Pancreas (tissue), 10 donors: Measurements from ENCODE around the gene BCAS1. TPM values are rescaled to one million over a fixed set of nuclear protein-coding genes. Genes with fewer than 3 reads are reported as not detected.

ENCODE experiments used
- ATAC-seq, 4 donors: fragments of 200-7000 bp; cut with Tn5 transposase; one replicate each; pipeline versions ENCODE4 v1.8.0 to v1.9.1; 2020; ENCODE audit warnings: mild to moderate bottlenecking in 4 of 4, moderate library complexity in 4 of 4
- DNase-seq, 6 donors: peaks; one replicate each; pipeline ENCODE4 v3.0.0-alpha.2; 2020
- FAIRE-seq: peaks from 2 replicates; lab custom pipeline; 2012; peaks lifted over from hg19 to GRCh38; lab: Jason Lieb, UNC
- H3K27ac ChIP-seq, 4 donors: fragments of 200-600 bp; sonication (generic); 1 replicate in 3 of 4; 2 replicates in 1 of 4; pipeline versions ENCODE4 v1.5.0 to v1.8.0; 2020
- H3K27me3 ChIP-seq, 4 donors: fragments of 200-600 bp; one replicate each; pipeline ENCODE4 v1.8.0; 2021
- H3K36me3 ChIP-seq, 3 donors: fragments of 200-600 bp; sonication (generic) in 1 of 3; one replicate each; pipeline versions ENCODE4 v1.5.0 to v1.8.0; 2020 to 2021
- H3K4me1 ChIP-seq, 3 donors: fragments of 200-600 bp; one replicate each; pipeline ENCODE4 v1.8.0; 2021
- H3K4me3 ChIP-seq, 4 donors: fragments of 200-600 bp; sonication (generic) in 2 of 4; one replicate each; pipeline versions ENCODE4 v1.5.0 to v1.8.0; 2020 to 2021
- H3K9me3 ChIP-seq, 4 donors: fragments of 200-600 bp; one replicate each; pipeline ENCODE4 v1.8.0; 2021
- CTCF ChIP-seq, 4 donors: fragments of 200-600 bp; sonication (generic) in 3 of 4; IDR thresholded peaks; one replicate each; pipeline versions ENCODE4 v1.5.0 to v1.8.0; 2021; ENCODE audit warnings: antibody characterized with exemption in 4 of 4
- WGBS, 2 donors: extraction: QIAGEN DNeasy Blood & Tissue Kit; methylation state at CpG; one replicate each; pipeline ENCODE4 v1.1.7; 2013; 5-methylcytosine and 5-hydroxymethylcytosine counted together
- intact Hi-C, 3 donors: fragments of 100-400 bp; cut with DNase I; formaldehyde crosslinking; loops; one replicate each; pipeline versions ENCODE4 v1.11.1 to v1.14.2; 2022
- polyA plus RNA-seq, 2 donors: library from polyadenylated mRNA; stranded (reverse); fragments of 200-250 nt; gene quantifications; one replicate each; pipeline ENCODE4 v1.2.3, GENCODE V29; 2013
- total RNA-seq, 6 donors: library from RNA; stranded (reverse); fragmentation: NEBNext Ultra II Directional in 4 of 6; extraction: Animal tissue kit (Norgen Biotek cat#: 25700) in 4 of 6; gene quantifications; one replicate each; pipeline versions ENCODE4 v1.2.1 to v1.2.4, GENCODE V29; 2021 to 2023
- donor health status: healthy with polysubstance abuse.
- donor health status: DM: no; HTN: no; CAD: no; lungs with moderate emphysema.
- donor health status: DM: no; HTN: no; CAD: no.
- donor health status: control.
- donor health status: control.
- donor health status: Bipolar disorder and iron deficiency.
- donor health status: DM: yes; HTN: yes; CAD: no.
- donor health status: DM: no; HTN: no; CAD: no.
- donor health status: DM: no; HTN: no; CAD: no.
- donor health status: DM: yes; HTN: yes; CAD: no.

Gene BCAS1
- total and polyA plus RNA-seq, 8 donors, result 0.20 to 0.85 (median 0.61) TPM

GRCh38 chr20:54103762-54104600, 33.6 kb upstream of the BCAS1 start:
- WGBS, 2 donors, result 56 to 76% methylated on average over 6 of the region's 6 CpGs
- Histone ChIP-seq H3K36me3 (no peaks in the 10 kb centered on the region), H3K9me3 (no peaks in the 10 kb centered on the region), H3K4me3 (no peak overlapping the region), H3K4me1 (peaks cover 0 to 10% (median 0%) of the 10 kb centered on the region in 3 donors), H3K27ac (no peak overlapping the region), H3K27me3 (no peaks in the 10 kb centered on the region)
- intact Hi-C loops, result loop anchor here (5.0 to 10.0 kb wide), 2 partner anchors 91 to 543 kb away; no protein-coding TSS in a partner anchor
- no peak for ATAC-seq
- DNase-seq, result no peak
- FAIRE-seq, result no peak
- no peak for TF ChIP-seq CTCF (IDR thresholded peaks at IDR 0.05)

- Histone ChIP-seq H3K27me3 (no peaks in the 10 kb centered on the region), H3K27ac (no peak overlapping the region), H3K9me3 (no peaks in the 10 kb centered on the region), H3K36me3 (no peaks in the 10 kb centered on the region), H3K4me1 (peaks cover 0 to 8% (median 0%) of the 10 kb centered on the region in 3 donors), H3K4me3 (no peak overlapping the region)
- DNase-seq (peak; percentile 62 to 96 (median 82)), ATAC-seq (peak; percentile 85 to 97 (median 90)), FAIRE-seq (no peak)
- intact Hi-C loops, result loop anchor here (5.0 to 10.0 kb wide), 2 partner anchors 92 to 544 kb away; no protein-coding TSS in a partner anchor
- WGBS, 2 donors, result 34 to 44% methylated on average over 11 of the region's 11 CpGs
- TF ChIP-seq CTCF (IDR thresholded peaks at IDR 0.05), result peak; percentile 84 to 88 (median 86)
These were observed 32.8 kb upstream of the BCAS1 start for GRCh38 chr20:54103067-54103761.

GRCh38 chr20:54102543-54102942, 32.1 kb upstream of the BCAS1 start:
- no peak for FAIRE-seq
- Histone ChIP-seq H3K9me3 (no peaks in the 10 kb centered on the region), H3K27me3 (no peaks in the 10 kb centered on the region), H3K4me1 (peaks cover 0 to 4% (median 0%) of the 10 kb centered on the region in 3 donors), H3K27ac (no peak overlapping the region), H3K4me3 (no peak overlapping the region), H3K36me3 (no peaks in the 10 kb centered on the region)
- 92 to 95% methylated on average over 2 of the region's 2 CpGs for WGBS, 2 donors
- TF ChIP-seq CTCF (IDR thresholded peaks at IDR 0.05), result no peak
- ATAC-seq, result no peak
- intact Hi-C loops, result loop anchor here (5.0 to 10.0 kb wide), 2 partner anchors 92 to 545 kb away; no protein-coding TSS in a partner anchor
- no peak for DNase-seq

GRCh38 chr20:54100563-54100962, 30.2 kb upstream of the BCAS1 start:
- ATAC-seq, result no peak
- H3K4me1 ChIP-seq, result no peaks in the 10 kb centered on the region
- no peak overlapping the region for H3K4me3 ChIP-seq
- DNase-seq, result no peak
- intact Hi-C loops, result loop anchor here (5.0 to 10.0 kb wide), 2 partner anchors 94 to 547 kb away; no protein-coding TSS in a partner anchor
- H3K36me3 ChIP-seq, result no peaks in the 10 kb centered on the region
- no peak overlapping the region for H3K27ac ChIP-seq
- H3K27me3 ChIP-seq, result no peaks in the 10 kb centered on the region
- WGBS, 2 donors, result 93 to 94% methylated on average over 2 of the region's 2 CpGs
- H3K9me3 ChIP-seq, result no peaks in the 10 kb centered on the region
- TF ChIP-seq CTCF (IDR thresholded peaks at IDR 0.05), result no peak
- no peak for FAIRE-seq
